NCI-H82 treated with DMSO at 0.1 percent for 48 hours (cell line): ENCODE data around the gene TENT4A.
"Not testable (repeated sequence)": the region's sequence is repeated elsewhere in the genome, so short reads cannot be mapped to it uniquely, and the experiment has no call there.

ENCODE experiments used
- DNase-seq: peaks from one replicate; lab custom pipeline; 2025; ENCODE audit not compliant: unreplicated experiment; lab: John Stamatoyannopoulos, UW

TENT4A gene

DNA sequence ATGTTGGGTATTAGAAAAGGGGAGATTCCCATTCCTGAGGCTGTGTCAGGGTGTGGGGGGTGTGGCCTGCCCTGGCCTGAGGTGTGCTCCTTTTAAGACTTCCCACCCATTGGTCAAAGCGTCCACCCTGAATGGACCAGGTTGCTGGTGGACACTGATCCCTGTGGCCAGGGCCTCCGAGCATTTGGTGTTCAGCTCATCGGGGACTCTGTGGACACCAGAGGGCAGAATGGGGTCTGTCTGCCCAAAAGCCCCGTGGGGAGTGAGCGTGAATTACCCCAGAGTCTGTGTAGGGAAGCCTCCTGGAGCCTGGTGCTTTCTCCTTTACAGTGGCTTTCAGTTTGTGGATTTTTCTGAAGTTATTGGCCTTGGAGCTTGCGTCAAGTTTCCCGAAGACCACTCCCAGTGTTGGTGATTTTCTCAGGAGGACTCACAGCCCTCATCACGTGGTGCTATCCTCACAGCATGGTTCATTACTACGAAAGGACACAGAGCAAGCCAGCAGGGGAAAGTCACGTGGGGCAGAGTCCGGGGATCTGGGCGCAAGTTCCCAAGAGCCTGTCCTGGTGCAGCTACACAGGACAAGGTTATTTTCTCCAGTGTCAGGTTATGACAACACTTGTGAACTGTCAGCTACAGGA, 55.5 kb downstream of the TENT4A start:
- DNase-seq, result no peak

DNA sequence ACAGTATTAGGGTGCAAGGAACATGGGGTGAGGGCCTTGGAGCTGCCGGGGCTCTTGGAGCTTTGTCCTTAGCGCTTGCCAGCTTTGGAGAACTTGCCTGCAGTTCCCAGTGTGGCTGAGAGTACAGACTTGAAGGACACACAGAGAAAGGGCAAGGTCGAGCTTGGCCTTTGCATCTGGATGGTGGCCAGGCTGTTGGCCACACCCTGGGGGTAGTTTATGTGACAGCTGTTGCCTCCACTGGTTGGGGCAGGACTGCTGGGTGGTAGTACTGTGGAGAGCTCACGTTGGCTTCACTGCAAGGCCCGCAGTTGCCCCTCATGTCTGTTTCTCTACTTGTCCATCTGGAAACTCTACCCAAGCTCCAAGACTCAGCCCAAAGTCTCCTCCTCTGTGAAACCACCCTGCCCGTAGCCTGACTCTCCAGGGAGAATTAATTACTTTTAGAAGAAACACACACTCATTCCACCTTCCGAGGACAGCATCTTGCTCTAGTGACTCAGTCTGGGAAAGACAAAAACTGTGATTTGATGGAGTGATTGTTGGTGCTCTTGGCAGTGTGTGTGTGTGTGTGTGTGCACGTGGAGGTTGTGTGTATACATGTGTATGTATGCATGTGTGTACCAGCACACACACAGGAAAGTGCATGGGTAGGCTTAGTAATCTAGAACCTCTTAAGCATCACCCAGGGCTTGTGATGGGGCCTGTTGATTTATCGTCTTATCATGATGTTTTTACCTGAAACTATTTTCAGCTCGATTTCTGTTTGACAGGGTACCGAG, 57.8 kb downstream of the TENT4A start:
- no peak for DNase-seq

DNA sequence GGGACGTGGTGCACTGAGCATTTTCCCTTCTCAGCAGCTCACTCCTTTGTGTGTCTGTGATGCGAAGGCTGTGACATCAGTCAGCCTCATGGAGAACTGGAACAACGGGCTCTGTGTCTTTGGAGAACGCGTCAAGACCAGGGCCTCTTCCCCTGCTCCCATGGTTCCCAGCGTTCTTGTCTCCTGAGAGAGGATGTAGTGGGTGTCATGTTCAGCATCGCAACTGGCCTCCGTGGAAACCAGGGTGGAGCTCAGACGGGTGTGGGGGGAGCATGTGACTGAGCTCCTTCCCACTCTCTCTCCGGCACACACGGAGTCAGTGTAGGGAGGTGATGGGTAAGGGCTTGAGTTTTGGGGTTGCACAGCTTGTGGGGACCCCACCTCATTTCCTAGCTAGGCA, 59.7 kb downstream of the TENT4A start:
- DNase-seq, result no peak

DNA sequence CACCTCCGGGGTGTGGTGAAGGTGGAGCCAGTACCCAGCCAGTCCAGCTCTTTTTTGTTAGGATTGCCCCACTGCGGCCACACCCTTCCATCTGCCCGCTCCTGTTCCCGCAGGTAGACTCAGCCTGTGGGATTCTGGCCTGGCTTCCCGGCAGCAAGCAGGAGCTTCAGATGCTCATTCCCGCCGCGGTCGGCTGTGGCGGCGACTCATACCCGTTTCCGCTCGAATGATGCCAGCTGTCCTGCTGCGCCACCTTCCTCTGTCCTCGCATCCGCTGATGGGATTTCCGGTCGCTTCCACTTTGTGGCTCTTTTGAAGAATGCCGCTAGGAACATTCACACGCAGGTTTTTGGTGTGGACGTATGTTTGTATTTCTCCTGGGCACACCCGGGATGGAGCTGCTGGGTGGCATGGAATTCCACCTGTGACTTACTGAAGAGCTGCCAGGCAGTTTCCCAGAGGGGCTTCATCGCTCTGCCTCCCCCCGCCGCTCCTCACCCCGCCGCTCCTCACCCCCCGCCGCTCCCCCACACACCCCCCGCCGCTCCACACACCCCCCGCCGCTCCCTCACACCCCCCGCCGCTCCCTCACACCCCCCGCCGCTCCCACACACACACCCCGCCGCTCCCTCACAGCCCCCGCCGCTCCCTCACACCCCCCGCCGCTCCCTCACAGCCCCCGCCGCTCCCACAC, 60.3 kb downstream of the TENT4A start:
- no peak for DNase-seq

DNA sequence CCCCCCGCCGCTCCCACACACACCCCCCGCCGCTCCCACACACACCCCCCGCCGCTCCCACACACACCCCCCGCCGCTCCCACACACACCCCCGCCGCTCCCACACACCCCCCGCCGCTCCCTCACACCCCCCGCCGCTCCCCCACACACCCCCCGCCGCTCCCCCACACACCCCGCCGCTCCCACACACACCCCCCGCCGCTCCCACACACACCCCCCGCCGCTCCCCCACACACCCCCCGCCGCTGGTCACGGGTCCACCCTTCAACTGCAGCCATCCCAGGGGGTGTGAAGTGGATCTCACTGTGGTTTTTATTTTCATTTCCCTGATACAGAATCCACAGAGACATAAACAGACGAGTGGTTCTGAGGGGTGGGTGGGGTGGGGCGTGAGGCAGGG, 61.0 kb downstream of the TENT4A start:
- DNase-seq, result not testable (repeated sequence)

DNA sequence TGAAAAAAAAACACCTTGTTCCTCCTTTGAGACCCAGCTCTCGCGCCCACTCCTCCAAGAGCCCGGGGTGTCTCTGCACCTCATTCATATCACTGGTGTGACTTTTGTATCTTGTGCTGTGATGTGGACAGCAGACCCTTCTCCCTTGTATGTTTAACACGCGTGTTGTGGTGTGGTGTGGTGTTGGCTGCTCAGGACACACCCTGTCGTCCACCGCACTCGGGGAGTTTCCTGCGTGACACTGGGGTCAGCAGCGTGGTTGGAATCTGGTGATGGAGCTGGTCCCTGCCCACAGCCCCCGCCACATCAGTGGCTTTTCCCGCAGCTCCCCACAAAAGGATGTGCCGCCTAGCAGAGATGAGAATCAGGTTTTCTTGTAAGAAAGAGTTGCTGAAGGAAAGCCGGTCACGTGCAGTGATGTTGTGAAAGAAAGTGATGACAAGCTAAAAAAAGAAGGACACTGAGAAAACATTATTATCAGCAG, 61.5 kb downstream of the TENT4A start:
- no peak for DNase-seq

DNA sequence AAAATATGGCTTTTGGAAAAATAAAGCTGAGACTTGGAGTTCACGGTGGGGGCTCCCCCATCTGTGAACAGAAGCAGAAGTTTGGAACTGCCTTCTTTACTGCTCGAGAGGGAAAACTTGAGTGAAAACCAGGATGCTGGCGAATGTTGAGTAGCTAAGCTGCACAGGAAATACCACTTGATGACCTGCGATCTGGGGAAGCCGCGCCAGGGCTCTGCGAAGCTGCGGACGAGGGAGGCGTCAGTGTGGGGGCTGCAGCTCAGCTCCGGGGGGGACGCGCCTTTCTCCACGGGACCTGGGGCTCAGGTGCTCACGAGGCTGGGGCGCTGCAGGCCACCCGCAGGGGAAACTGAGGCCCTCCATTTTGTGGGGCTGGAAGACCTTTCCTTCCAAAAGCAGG, 62.3 kb downstream of the TENT4A start:
- DNase-seq, result no peak

DNA sequence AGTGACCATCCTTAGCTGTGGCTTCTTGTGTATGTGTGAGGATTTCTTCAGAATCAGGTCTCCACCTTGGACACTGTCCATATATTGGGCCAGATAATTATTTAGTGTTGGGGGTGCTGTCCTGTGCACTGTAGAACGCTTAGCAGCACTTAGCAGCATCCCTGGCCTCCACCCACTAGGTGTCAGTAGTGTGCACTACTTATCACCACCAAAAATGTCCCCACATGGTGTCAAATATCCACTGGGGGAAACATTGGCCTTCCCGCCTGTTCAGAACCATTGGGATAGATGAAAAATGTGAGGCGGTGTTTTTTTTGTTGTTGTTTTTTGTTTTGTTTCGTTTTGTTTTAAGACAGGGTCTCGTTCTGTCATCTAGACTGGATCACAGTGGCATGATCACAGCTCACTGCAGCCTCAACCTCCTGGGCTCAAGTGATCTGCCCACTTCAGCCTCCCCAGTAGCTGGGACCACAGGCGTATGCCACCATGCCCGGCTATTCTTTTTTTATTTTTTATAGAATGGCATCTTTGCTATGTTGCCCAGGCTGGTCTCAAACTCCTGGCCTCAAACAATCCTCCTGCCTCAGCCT, 67.7 kb downstream of the TENT4A start:
- DNase-seq, result no peak

DNA sequence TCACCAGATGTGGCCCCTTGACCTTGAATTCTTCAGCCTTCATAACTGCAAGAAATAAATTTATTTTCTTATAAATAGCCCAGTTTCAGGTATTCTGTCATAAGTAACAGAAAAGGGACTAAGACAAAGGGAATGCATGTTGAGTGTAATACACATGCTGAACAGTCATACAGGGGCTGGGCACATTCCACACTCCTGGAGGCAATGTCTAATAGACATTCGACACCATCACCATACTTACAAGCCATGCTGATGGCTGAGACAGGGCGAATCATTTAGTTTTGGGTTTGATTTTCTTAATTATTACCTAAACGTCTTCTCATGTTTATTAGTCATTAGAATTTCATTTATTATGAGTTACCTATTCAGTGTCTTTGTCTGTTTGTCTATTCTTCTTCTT, 68.5 kb downstream of the TENT4A start:
- no peak for DNase-seq

DNA sequence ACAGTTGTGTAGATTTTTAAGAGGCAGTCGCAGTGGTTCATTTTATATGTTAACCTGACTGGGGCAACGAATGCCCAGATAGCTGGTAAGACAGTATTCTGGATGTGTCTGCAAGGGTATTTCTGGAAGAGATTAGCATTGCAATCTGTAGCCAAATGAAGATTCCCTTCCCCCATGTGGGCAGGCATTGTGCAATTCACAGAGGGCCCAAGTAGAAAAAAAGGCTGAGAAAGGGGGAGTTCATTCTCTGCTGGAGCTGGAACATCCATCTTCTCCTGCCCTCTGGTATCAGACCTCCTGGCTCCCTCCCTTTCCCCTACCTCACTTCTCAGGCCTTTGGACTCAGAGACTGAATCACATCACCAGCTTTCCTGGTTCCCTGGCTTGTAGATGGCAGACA, 70.6 kb downstream of the TENT4A start:
- DNase-seq, result no peak

DNA sequence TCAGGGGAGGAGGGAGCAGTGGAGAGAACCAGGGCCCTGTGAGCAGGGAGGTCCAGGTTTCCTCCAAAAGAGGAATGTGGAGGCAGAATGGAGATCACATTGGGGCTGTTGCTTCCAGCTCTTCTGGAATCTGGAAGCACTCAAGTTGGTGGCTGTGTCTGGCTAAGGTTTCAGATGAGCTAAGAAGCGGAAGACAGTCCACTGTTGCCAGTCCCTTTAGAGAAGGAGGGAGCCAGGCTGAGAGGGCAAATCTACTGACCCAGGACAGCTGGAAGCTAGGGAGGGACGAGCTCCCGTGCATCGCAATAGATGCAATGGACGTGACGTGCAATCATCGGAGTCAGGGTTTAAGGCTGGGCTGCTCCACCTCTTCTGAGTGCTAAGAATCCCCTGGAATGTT, 71.2 kb downstream of the TENT4A start:
- no peak for DNase-seq

DNA sequence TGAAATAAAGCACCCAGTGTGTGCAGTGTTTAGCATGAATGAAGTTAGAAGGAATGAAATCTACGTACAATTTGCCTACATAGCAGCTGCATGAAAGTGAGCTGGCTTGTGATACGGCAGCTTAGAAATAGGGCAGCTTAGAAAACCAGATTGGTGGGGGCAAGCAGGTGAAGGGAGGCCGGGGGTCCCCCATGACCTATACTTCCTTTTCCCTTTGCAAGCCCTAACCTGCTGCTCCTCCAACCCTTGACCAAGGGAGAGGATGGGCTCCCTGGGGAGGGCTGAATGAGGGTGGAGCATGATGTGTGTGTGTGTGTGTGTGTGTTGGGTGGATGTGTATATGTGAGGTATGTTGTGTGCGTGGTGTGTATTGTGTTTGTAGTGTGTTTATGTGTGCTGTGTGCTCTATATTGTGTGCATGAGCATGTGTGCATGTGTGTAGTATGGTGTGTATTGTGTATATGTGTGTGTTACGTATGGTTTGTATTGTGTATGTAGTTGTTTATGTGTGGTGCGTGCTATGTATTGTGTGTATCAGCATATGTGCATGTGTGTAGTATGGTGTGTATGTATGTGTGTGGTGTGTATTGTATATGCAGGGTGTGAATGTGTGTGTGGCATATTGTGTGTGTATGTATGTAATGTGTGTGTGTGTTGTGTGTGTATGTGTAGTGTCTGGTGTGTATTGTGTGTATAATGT, 72.1 kb downstream of the TENT4A start:
- no peak for DNase-seq

DNA sequence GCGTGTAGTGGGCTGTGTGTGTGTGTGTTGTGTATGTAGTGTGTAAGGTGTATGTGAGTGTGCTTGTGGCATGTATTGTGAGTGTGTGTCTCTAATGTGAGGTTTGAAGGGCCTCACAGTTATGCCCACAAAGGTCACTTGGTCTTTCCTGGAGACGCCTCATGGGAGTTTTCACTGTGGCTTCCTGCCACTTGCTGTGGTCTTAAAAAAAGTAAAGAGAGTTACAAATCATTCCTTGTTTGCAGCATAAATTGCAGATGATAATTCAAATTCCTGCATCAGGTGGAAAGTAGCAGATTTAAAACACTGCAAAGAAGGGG, 72.6 kb downstream of the TENT4A start:
- no peak for DNase-seq

DNA sequence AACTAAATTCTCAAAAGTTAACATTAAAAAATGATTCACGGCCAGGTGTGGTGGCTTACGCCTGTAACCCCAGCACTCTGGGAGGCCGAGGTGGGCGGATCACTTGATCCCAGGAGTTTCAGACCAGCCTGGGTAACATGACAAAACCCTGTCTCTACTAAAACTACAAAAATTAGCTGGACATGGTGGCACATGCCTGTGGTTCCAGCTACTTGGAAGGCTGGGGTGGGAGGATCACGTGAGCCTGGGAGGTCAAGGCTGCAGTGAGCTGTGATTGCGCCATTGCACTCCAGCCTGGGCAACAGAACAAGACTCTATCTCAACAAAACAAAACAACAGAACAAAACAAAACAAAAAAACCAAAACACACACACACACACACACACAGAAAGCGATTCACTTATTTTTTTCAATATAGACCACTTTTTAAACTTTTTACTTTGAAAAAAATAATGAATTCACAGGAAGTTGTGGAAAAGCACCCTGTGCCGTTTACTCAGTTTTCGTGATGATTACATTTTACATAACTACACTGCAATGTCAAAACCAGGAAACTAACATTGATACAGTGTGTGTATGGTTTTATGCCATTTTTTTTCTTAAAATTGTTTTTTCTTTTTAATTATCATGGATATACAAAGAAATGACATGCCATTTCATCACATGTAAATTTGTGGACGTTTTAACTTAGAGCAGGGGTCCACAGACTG, 73.7 kb downstream of the TENT4A start:
- no peak for DNase-seq

DNA sequence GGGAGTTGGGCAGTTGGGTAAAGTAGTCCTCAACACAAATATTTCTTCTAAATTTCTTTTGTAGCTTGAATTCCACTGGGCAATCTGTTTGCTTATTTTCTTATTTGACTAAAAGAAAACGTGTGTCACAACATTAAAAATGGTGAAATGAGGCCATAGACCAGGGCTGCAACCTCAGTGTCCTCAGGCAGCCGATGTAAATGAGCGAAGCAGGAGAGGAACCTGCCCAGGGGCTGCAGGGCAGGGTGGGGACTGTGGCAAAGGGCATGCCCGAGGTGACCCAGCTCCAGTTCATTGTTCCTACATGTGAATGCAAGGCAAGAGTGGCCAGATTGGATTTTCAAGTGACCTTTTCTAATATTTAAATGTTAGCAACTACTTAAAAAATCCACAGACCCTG, 74.7 kb downstream of the TENT4A start:
- no peak for DNase-seq

DNA sequence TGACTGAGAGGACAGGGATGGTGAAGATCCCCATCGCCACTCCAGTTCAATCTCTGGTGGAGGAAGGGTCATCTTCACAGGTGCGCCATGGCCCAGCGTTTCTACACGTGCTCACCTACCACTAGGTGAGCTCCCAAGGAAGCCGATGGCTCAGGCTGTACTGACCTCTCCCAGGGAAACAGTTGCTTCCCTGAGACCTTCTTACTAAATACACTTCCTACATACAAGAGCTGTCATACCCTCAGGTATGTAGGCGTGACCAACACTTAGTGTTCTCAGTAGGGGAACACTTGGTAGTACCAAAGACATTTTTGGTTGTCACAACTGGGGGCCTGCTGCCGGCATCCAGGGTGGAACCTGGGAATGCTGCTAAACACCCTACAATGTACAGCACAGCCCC, 75.2 kb downstream of the TENT4A start:
- DNase-seq, result no peak

DNA sequence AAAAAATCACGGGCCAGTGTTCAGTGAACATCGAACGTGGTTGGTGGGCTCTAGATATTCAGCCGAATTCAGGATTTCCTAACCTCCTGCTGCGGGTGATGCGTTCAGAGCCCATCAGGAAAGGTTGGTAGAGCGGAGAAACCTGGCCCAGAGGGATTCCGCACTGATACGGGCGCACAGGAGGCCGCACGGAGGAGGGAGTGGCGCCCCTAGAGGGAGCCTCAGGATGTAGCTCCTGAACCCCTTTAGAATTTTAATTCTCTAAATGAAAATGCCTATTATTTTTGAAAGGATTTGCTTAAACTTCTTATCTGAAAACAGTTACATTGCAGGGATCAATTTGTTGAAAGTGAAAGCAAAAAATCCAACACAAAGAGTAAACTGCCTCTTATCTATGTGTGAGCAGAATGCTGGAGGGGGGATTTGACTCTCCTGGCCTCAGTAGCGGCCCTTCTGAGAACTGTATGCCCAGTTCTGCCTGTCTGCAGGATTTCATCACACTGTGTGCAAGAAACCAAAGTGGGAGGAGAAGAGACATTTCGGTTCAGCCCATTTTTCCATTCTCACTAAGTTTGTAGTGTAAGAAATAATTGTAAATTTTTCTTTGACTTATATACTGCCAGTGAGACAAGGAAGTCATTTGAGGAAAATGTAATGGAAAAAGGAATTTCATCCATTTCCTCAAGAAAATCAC, 75.9 kb downstream of the TENT4A start:
- no peak for DNase-seq

DNA sequence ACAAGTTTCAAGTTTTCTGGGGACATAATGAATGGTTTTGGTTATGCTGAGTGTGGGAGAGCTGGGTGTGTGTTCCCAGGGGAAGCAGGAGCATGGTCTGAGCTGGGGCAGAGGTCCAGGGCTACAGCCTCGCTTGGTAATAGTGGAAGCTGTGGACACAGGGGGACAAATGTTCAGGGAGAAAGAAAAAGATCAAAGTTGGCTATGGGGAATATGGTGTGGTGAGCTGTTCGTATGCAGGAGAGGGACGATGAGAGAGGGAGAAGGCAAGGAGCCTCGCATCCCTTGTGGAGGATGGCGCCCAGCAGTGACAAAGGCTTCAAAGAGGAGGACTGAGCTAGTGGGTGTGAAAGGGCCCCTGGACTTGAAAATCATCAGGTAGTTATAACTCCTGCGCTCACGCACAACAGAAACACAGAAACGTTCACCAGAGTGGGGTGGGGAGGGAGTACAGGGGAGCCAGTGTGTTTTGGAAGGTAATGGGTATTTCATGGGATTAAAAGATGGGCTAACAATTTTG, 77.2 kb downstream of the TENT4A start:
- DNase-seq, result no peak

DNA sequence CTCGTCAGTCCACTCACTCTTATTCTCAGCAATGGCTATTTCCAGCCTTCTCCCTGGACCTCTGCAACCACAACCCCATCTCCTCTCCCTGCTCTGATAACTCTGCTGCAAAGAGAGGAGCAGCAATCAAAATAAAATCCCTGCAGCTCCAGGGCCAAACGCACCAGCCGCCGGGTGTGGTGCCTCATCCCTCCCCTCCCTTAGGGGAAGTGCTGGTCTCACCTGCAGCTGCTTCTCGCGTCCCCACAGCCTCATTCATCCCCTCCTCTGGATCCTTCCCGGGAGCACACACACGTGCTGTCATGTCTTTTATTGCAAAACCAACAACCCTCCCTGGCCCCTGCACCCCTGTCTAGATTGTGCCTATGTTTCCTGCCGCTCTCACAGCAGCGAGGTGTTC, 77.8 kb downstream of the TENT4A start:
- DNase-seq, result no peak

DNA sequence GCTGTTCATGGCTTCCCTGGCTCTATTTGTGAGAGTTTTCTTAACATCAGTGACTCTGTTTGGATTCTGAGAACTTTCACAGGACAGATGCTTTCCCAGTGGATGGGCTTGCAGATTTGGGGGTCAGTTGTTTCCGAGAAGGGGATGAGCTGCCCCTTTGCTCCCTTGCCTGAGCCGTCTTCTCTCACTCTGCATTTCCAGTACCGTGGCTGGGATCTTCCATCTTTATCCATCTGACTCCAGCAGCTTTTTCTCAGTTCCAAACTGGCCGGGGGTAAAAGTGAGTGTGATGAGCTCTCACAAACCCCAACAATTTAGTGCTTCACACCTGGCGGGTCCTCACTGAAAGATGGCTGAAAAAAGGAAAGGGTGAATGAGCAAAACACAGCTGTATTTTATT, 79.1 kb downstream of the TENT4A start:
- no peak for DNase-seq
